GM18519 (cell line): Measurements from ENCODE around the gene ZSCAN5A.
"Not testable (repeated sequence)": the region's sequence is repeated elsewhere in the genome, so short reads cannot be mapped to it uniquely, and the experiment has no call there.

Experiments used
- ATAC-seq: cut with Tn5 transposase; IDR thresholded peaks from one replicate; pipeline ENCODE4 v1.9.1; 2021; ENCODE audit warnings: mild to moderate bottlenecking, moderate library complexity; ENCODE audit not compliant: unreplicated experiment, low FRiP score

ZSCAN5A gene

DNA sequence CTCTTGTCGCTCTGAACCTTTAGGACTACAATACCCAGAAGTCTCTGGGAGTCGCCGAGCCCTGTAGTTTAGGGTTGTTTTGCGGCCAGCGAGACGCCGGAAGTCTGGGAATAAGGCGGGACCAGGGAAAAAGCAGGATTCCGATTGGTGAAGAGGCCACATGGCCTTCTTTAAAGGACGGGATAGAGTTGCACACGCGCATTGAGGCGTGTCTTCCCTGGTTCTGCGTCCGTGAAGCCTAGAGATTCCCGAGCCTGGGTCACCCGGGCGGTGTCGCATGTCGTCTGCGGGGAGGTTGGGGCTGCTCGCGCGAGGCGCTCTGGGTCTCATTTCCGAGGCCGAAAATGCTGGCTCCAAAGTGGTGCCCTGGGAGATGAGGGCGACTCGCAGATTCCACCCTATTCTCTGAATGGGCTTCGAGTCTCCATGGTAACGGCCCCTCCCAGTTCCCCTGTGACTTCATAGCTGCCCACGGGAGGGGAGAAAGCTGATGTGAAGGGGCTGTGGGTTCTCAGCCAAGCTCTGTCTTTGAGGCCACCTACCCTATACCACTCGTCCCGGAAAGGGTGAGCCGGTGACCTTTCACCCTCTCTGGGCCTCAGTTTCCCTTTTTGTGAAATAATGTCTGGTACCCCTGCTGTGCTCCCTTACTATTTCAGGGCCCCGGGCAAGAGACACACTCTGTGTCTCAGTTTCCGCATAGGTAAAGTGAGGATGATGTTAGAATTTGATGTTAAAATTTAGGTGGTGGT, 614 bp upstream of the ZSCAN5A start:
- peak; percentile 57 for ATAC-seq

DNA sequence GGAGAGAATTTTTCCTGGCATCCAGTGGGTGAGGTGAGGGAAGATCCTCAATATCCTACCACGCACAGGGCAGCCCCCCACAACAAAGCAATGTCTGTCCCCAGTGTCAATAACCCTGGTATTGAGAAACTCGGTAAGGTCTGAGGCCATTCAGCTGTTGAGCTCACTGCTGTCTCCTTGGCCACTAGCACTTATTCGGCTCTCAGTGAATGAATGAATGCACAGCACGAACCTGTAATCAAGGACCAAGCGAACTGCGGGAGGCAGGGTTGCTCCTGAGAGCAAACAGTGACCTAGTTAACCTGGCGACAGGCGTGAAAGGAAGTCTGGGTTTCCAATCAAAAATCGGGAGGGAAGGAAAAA, 640 bp downstream of the ZSCAN5A start:
- ATAC-seq = no peak

DNA sequence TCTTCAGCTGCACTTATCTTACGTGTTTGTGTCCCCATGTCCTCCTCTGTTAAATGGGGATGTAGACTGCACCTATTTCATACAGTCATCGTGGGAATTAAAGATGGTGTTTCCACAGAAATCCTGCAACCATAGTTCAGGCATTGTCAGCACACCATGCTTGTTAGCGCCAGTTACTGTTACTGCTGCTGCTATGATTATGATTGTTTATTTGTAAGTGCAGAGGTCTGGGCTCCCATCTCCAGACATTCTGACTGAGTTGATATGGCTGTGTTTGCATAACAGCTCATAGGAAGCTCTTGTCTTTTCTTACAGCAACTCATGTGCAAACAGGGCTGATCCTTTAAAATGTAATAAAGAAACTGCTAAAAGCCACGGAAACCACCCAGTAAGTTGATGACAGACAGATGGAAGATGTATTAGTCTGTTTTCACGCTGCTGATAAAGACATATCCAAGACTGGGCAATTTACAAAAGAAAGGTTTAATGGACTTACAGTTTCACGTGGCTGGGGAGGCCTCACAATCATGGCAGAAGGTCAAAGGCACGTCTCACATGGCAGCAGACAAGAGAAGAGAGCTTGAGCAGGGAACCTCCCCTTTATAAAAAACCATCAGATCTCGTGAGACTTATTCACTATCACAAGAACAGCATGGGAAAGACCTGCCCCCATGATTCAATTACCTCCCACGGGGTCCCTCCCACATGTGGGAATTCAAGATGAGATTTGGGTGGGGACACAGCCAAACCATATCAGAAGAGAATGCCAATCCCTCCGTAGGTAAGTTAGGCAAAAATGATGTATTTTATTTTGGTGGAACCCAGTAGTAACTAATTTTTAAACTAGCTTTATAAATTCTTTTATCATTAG, 1.6 kb downstream of the ZSCAN5A start:
- ATAC-seq = no peak

DNA sequence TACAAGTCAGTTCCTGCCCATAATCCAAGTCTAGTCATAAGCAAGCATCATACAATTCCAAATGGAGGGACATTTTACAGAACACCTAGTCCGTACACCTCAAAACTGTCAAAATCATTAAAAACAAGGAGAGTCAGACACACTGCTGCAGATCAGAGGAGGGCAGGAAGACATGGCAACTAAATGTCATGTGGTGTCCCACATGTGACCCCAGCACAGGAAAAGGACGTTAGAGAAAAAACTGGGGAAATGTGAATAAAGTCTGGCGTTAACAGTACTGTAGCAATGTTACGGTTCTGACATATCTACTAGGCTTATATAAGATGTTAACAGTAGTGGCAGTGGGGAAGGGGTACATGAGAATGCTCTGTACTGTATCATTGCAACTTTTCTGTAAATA, 2.3 kb downstream of the ZSCAN5A start:
- ATAC-seq = no peak

- ATAC-seq = no peak
These were observed 4.2 kb downstream of the ZSCAN5A start for GRCh38 chr19:56310462-56310861.

GRCh38 chr19:56309511-56310185, 5.0 kb downstream of the ZSCAN5A start:
- no peak for ATAC-seq

- ATAC-seq = no peak
These were observed 5.8 kb downstream of the ZSCAN5A start for GRCh38 chr19:56308792-56309191.

GRCh38 chr19:56307062-56307461, 7.6 kb downstream of the ZSCAN5A start:
- ATAC-seq = not testable (repeated sequence)

- ATAC-seq = no peak
These were observed 8.6 kb downstream of the ZSCAN5A start for GRCh38 chr19:56306016-56306415.

DNA sequence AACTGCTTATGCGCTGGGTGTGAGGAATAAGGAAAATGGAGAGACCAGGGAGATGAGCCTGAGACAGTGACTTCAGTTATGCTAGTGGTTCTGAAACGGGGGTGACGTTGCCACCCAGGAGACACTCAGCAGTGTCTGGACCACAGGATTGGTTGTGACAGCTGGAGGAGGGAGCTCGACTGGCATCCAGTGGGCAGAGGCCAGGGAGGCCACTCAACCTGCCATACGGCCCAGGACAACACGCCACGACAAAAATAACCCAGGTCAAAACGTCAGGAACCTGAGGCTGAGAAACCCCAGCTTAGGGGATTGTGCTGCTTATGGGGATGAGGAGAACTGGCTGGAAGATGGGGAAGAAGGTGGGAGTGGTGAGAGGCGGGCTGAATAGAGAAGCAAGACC, 10.4 kb downstream of the ZSCAN5A start:
- ATAC-seq = no peak

- no peak for ATAC-seq
These were observed 12.6 kb downstream of the ZSCAN5A start for GRCh38 chr19:56301886-56302620.

GRCh38 chr19:56301155-56301554, 13.5 kb downstream of the ZSCAN5A start:
- ATAC-seq = no peak

DNA sequence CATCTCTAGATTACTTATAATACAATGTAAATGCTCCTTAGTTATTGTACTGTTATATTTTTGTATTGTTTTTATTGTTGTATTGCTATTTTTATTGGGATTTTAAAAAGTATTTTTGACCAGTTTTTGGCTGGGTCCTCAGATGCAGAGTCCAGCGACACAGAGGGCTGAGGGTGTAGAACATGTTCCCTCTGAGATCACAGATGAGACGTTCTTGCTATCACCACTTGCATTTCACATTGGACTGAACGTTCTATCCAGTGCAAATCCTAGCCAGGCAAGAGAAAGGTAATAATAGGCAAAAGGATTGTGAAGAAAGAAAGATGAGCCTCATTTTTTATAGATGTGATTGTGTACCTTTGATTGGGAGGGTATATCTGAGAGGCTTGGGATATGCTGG, 15.0 kb downstream of the ZSCAN5A start:
- no peak for ATAC-seq

DNA sequence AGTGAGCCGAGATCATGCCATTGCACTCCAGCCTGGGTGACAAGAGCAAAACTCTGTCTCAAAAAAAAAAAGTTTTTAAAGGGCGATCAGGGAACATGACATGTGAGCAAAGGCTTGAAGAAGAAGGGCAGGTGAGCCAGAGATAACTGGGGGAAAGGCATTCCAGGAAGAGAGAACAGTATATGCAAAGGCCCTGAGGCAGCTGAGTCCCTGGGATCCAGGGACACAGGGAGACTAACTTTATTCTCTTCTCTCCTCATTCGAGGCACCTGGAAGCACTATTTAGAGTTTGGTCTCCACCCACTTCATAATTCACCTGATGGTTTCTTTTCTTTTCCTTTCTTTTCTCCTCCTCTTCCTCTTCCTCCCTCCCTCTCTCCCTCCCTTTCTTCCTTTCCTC, 17.6 kb downstream of the ZSCAN5A start:
- no peak for ATAC-seq

DNA sequence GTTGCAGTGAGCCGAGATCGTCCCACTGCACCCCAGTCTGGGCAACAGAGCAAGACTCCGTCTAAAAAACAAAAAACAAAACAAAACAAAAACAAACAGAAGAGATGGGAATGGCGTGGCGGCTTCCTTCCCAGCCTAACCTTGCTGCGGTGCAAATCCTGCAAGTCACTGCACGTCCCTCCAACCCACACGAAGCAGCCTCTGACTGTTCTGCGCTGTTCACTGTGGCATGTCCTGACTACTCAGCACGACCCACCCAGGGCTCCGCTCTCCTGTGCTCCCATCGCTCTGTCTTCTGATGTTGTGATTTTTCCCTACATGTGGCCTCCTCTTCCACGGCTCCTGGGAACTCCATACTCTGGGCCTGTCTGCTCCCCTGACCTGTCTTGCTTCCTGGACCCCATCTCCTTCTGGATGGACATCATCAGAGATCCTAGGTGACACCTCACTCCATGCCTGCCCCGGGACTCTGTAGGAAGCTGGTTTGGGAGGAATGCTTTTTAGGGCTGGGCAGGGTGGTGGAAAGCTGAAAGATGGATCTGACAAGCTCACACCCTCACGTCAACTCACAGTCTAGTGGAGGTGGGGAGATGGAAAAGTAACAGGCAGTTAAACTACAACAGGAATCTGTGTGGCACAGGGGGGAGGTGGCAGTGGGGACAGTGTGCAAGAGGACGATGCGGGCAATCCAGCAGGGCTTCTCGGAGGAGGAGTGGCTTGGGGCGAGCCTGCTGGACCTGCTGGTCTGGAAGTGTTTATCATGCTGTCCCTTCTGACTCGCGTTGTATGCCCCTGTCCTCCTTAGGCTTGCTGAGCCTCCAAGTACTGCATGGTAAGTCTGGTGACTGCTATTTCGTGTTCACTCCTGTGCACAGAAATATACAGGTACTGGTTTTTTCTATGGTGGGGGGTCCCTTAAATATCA, 18.8 kb downstream of the ZSCAN5A start:
- no peak for ATAC-seq

GRCh38 chr19:56294549-56294948, 20.1 kb downstream of the ZSCAN5A start:
- ATAC-seq = no peak

GRCh38 chr19:56291867-56292266, 22.8 kb downstream of the ZSCAN5A start:
- ATAC-seq = no peak

- ATAC-seq = no peak
These were observed 24.5 kb downstream of the ZSCAN5A start for GRCh38 chr19:56290104-56290503.

GRCh38 chr19:56284746-56285145, 29.9 kb downstream of the ZSCAN5A start:
- no peak for ATAC-seq

DNA sequence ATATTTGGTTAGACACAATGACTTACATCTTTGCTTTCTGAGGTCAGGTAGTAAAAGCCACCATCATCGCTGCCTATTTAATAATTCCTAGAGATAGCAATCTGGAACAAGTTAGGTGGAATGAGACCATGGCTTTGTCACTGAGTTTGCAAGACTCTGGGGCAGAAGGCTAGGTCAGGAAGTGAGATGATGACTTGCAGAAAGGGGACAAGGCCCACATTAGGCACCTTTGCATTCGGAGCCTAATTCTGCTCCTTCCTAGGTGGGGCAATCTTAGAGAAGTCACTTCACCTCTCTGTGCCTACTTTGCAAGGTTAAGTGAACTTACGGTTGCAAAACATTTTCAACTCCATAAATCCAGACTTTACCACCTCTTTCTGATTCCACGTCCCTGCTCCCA, 31.8 kb downstream of the ZSCAN5A start:
- ATAC-seq = no peak
